ENCODE results near the gene ZNF318. TPM values are rescaled to one million over a fixed set of nuclear protein-coding genes. Genes with fewer than 3 reads are reported as not detected.
"Not testable (repeated sequence)": the region's sequence is repeated elsewhere in the genome, so short reads cannot be mapped to it uniquely, and the experiment has no call there.

ZNF318 gene
- total RNA-seq, 1 experiment from 2014 or later: 8.6 TPM

DNA sequence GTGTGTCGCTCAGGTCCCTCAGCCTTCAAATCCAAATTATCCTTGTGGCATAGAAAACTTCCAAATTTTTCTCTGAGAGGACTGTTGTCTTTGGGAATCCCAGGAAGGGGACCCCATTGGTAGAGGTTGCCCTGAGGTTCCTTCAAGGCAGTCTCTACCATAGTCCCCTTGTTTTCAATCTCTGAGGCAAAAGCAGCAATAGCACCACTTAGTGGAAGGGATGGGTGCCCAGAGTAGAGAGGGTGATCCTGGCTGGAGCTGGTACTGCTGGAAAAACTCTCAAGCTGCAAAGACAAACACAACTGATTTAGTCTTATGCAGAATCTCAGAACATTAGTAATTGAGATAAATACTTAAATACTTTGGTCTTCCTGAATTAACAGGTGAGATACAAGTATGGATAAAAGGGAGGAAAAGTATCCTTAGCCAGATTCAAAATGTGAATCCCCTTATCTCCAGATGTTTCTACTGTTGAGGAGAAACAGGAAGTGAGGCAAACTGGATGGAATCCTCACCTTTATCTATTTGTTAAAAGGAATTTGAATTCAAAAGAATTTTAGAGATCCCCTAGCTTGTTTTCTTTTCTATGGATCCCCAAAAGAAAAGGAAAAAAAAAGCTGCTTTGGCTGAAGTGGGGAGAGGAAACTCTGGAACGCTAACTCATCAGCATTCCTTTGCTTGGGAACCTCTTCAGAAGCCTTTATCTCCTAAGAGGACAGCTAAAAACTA is 13.4 kb downstream of the ZNF318 start:
- in situ Hi-C loops (cut with HindIII; ENCODE audit: low pct_unique_long_range_greater_than_20kb, low sequenced_read_pairs): no loop called here

DNA sequence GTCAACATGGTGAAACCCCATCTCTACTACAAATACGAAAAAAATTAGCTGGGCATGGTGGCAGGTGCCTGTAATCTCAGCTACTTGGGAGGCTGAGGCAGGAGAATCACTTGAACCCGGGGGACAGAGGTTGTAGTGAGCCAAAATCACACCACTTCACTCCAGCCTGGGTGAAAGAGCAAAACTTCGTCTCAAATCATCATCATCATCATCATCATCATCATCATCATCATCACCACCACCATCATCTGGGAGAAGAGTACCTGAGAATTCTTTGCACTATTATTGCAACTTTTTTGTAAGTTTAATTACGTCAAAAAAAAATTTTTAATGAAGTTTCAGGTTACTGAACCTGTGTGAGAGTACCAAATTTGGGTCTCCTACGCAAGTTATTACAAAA is 17.5 kb downstream of the ZNF318 start:
- DNase-seq (ENCODE audit: low read depth, low spot score); in situ Hi-C loops (cut with HindIII; ENCODE audit: low pct_unique_long_range_greater_than_20kb, low sequenced_read_pairs): not testable (repeated sequence)

More for the DNA sequence above, 13.4 kb downstream of the ZNF318 start:
- peak; percentile 44 for DNase-seq (ENCODE audit: low read depth, low spot score)

GRCh38 chr6:43347444-43347843 is 22.0 kb downstream of the ZNF318 start:
- in situ Hi-C loops (cut with HindIII; ENCODE audit: low pct_unique_long_range_greater_than_20kb, low sequenced_read_pairs): no loop called here
- no peak for DNase-seq (ENCODE audit: low read depth, low spot score)

GRCh38 chr6:43347021-43347420 is 22.4 kb downstream of the ZNF318 start:
- in situ Hi-C loops (cut with HindIII; ENCODE audit: low pct_unique_long_range_greater_than_20kb, low sequenced_read_pairs): no loop called here

DNA sequence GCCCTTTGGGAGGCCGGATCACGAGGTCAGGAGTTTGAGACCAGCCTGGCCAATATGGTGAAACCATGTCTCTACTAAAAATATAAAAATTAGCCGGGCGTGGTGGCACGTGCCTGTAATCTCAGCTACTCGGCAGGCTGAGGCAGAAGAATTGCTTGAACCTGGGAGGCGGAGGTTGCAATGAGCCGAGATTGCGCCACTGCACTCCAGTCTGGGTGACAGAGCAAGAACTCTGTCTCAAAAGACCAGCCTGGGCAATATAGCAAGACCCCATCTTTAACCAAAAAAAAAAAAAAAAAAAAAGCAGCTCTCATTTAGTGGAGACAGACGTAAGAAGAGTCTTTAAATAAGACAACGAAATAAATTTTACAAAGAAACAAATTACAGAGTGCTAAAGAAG is 23.2 kb downstream of the ZNF318 start:
- in situ Hi-C loops (cut with HindIII; ENCODE audit: low pct_unique_long_range_greater_than_20kb, low sequenced_read_pairs); DNase-seq (ENCODE audit: low read depth, low spot score): not testable (repeated sequence)

More at GRCh38 chr6:43347021-43347420, 22.4 kb downstream of the ZNF318 start:
- DNase-seq (ENCODE audit: low read depth, low spot score): no peak

- in situ Hi-C loops (cut with HindIII; ENCODE audit: low pct_unique_long_range_greater_than_20kb, low sequenced_read_pairs): no loop called here
These were observed 30.3 kb downstream of the ZNF318 start for GRCh38 chr6:43339168-43339567.

DNA sequence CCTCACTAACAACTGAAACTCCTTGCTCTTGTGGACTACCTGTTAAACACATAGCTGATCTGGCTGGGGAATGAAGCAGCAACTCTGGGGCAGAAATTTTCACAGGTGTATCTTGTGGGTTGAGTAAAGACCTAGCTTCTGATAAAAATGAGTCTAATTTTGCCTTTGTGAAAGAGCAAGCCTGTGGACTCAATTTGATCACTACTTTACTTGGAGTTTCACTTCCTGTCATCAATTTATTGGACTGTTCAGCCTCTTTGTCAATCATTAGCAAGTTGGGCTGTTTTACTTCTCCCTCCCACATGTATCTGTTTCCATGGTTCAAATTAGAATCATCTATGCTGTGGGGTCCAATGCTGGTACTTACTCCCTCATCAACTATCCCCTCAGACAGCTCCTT is 31.2 kb downstream of the ZNF318 start:
- no peak for DNase-seq (ENCODE audit: low read depth, low spot score)
- in situ Hi-C loops (cut with HindIII; ENCODE audit: low pct_unique_long_range_greater_than_20kb, low sequenced_read_pairs): no loop called here

More at GRCh38 chr6:43339168-43339567, 30.3 kb downstream of the ZNF318 start:
- DNase-seq (ENCODE audit: low read depth, low spot score): no peak

- in situ Hi-C loops (cut with HindIII; ENCODE audit: low pct_unique_long_range_greater_than_20kb, low sequenced_read_pairs): no loop called here
- DNase-seq (ENCODE audit: low read depth, low spot score): no peak
These were observed 33.1 kb downstream of the ZNF318 start for GRCh38 chr6:43336382-43336781.

DNA sequence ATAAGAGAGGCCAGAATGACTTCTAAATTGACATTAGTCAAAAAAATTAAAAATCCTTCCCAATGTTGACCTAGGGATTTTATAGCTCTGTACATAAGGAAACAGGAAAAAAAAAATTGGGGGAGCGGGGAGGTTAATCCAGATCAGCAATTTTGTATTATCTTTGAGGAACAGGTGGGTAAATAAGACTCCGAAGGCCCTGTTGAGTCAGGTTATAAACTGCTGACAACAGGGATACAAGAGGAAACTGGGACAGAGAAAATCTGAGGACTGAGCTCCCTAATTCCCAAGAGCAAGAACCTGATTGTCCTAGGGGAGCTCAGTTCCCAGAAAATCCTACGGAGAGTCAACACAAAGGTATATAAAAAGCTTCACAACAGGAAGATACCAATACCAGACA is 34.0 kb downstream of the ZNF318 start:
- no peak for DNase-seq (ENCODE audit: low read depth, low spot score)
- in situ Hi-C loops (cut with HindIII; ENCODE audit: low pct_unique_long_range_greater_than_20kb, low sequenced_read_pairs): no loop called here

DNA sequence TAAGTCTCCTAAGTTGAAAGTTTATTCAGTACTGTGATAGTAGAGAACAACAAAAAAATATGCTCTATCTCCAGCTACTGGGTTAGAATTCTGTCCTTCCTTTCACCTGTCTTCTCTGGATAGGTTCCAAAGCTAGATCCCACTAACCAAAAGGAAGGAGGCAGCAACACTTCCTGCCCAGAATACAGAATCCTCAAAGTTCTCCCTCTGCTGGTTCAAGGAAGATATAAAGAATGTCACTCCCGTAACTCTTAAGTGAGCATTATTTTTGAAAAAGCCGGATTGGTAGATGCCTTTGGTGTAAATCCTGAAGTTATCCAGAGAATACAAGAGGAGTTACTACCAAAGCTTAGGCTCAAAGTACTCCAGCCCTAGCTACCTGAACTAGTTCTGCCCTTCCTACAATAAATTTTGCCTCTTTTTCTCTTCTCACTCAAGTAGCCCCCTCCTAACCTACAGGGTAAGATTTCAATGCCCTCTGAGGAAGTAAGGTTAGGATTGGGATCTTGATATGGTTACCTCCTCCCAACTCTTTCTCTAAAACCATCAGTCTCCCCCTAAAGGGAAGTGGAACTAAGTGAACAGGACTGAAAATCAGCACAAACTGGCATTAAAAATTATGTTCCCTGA is 34.9 kb downstream of the ZNF318 start:
- DNase-seq (ENCODE audit: low read depth, low spot score): peak; percentile 83
- in situ Hi-C loops (cut with HindIII; ENCODE audit: low pct_unique_long_range_greater_than_20kb, low sequenced_read_pairs): no loop called here

DNA sequence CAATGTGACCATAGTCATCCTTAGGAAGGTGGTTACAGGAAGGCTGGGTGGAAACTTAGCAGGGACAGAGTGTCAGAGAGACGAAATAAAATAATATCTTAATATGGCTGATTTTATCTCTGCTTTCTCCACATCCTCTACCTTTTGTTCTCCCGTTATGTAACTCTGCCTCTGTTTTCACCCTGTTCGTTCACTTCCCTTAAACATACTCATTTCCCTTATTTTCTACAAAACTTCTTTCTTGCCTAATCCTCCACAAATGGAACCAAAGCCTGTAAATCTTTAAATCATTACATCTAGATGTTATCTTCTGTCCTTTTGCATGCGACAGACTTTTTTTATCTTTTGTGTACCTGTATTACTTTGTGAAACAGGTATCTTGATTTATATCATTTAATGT is 37.6 kb downstream of the ZNF318 start:
- in situ Hi-C loops (cut with HindIII; ENCODE audit: low pct_unique_long_range_greater_than_20kb, low sequenced_read_pairs): no loop called here

GRCh38 chr6:43331470-43331869 is 38.0 kb downstream of the ZNF318 start:
- in situ Hi-C loops (cut with HindIII; ENCODE audit: low pct_unique_long_range_greater_than_20kb, low sequenced_read_pairs): no loop called here

More for the DNA sequence above, 37.6 kb downstream of the ZNF318 start:
- DNase-seq (ENCODE audit: low read depth, low spot score): no peak

GRCh38 chr6:43328528-43328927 is 40.9 kb downstream of the ZNF318 start:
- in situ Hi-C loops (cut with HindIII; ENCODE audit: low pct_unique_long_range_greater_than_20kb, low sequenced_read_pairs): no loop called here
- DNase-seq (ENCODE audit: low read depth, low spot score): no peak

More at GRCh38 chr6:43331470-43331869, 38.0 kb downstream of the ZNF318 start:
- DNase-seq (ENCODE audit: low read depth, low spot score): no peak

DNA sequence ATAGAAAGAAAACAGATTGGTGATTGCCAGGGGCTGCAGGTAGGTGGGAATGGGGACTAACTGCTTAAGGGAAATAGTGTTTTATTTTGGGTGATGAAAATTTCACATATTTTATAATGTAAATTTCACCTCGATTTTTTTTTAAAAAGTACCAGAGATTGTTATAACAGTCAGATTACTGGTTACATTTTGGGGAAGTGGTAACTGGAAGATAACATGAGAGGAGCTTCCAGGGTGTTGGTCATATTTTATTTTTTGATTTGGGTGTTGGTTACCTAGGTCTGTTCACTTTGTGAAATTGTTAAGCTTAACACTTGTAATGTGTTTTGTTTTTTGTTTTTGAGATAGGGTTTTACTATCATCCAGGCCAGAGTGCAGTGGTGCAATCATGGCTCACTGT is 43.6 kb downstream of the ZNF318 start:
- DNase-seq (ENCODE audit: low read depth, low spot score): no peak
- in situ Hi-C loops (cut with HindIII; ENCODE audit: low pct_unique_long_range_greater_than_20kb, low sequenced_read_pairs): no loop called here

GRCh38 chr6:43318011-43318410 is 51.4 kb downstream of the ZNF318 start:
- DNase-seq (ENCODE audit: low read depth, low spot score): no peak
- in situ Hi-C loops (cut with HindIII; ENCODE audit: low pct_unique_long_range_greater_than_20kb, low sequenced_read_pairs): no loop called here

GRCh38 chr6:43313813-43314212 is 55.6 kb downstream of the ZNF318 start:
- in situ Hi-C loops (cut with HindIII; ENCODE audit: low pct_unique_long_range_greater_than_20kb, low sequenced_read_pairs): no loop called here

GRCh38 chr6:43311666-43312065 is 57.8 kb downstream of the ZNF318 start:
- DNase-seq (ENCODE audit: low read depth, low spot score): no peak

More at GRCh38 chr6:43313813-43314212, 55.6 kb downstream of the ZNF318 start:
- DNase-seq (ENCODE audit: low read depth, low spot score): no peak

DNA sequence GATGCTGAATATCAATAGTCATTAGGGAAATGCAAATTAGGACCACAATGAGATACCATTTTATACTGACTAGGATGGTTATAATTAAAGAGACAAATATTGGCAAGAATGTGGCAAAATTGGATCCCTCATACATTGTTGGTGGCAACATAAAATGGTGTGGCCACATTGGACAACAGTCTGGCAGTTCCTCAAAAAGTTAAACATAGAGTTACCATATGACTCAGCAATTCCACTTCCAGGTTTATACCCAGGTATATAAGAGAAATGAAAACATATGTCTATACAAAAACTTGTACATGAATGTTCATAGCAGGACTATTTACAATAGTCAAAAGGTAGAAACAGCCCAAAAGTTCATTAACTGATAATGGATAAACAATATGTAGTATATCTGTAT is 58.8 kb downstream of the ZNF318 start:
- DNase-seq (ENCODE audit: low read depth, low spot score): no peak
- in situ Hi-C loops (cut with HindIII; ENCODE audit: low pct_unique_long_range_greater_than_20kb, low sequenced_read_pairs): no loop called here

More at GRCh38 chr6:43311666-43312065, 57.8 kb downstream of the ZNF318 start:
- in situ Hi-C loops (cut with HindIII; ENCODE audit: low pct_unique_long_range_greater_than_20kb, low sequenced_read_pairs): no loop called here

- in situ Hi-C loops (cut with HindIII; ENCODE audit: low pct_unique_long_range_greater_than_20kb, low sequenced_read_pairs): no loop called here
These were observed 59.3 kb downstream of the ZNF318 start for GRCh38 chr6:43310134-43310533.

More at GRCh38 chr6:43310134-43310533, 59.3 kb downstream of the ZNF318 start:
- DNase-seq (ENCODE audit: low read depth, low spot score): no peak
